GM19351 (cell line): Measurements from ENCODE around the gene CCDC54.
"Not testable (repeated sequence)": the region's sequence is repeated elsewhere in the genome, so short reads cannot be mapped to it uniquely, and the experiment has no call there.

Experiments used
- ATAC-seq: cut with Tn5 transposase; IDR thresholded peaks from one replicate; pipeline ENCODE4 v1.9.1; 2021; ENCODE audit warnings: mild to moderate bottlenecking, moderate library complexity; ENCODE audit not compliant: unreplicated experiment

The CCDC54 gene

DNA sequence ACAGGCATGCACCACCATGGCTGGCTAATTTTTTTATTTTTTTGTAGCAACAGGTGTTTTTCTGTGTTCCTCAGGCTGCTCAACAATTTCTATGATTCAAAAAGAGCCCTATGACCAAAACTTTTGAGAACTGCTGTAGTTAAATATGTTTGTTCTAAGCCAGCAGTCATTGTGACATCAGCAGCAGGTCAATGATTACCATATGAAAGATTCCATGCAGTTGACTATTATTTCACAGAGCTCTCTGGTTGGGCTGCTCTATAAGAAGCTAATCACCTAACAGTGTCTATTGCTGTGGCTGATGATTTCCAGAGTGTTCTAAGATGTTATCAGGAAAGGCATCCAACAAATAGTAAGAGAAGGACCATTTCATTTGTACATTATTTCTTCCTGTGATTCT lies at the start of gene CCDC54:
Gene CCDC54 (plus strand): TSS at position 289 of the 400 bp plus-strand sequence. CDS start 149 bp downstream, outside the sequence.
- no peak for ATAC-seq

DNA sequence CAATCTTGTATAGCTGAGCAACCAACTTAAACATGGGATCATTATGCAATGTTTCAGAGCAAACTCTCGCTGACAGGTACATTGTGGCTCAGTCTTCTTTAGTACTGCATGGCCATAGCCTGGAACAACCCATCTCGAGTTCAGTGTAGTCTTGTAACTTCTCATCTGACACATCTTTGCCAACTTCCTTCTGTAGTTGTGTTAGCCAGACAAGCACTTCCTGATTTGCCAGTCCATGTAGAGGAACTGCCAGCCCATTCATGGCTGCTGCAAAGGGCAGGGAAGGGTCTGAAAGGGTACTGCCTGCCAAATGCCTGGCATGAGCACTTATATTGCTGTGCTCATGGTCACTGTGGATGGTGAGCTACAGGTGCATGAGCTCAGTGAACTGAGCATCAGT lies 49.2 kb upstream of the CCDC54 start:
- no peak for ATAC-seq

DNA sequence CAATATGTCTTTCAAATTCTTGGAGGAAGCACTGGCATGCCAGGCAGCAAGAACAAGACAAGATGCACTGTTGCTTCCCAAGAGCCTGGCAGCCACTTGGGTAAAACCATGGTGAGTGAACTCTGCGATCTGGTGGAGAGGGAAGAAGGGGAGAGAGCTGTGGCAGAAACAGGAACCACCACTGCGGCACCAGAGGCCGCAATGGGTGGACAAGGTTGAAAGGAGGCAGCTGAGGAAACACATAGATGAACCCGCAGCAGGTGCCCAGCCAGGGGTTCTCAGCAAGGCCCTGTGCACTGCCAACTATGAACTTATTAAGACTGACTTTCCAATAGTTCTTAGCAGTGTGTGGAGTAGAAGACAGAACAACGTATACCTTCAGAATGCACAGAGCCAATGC lies 48.2 kb upstream of the CCDC54 start:
- ATAC-seq, result no peak

DNA sequence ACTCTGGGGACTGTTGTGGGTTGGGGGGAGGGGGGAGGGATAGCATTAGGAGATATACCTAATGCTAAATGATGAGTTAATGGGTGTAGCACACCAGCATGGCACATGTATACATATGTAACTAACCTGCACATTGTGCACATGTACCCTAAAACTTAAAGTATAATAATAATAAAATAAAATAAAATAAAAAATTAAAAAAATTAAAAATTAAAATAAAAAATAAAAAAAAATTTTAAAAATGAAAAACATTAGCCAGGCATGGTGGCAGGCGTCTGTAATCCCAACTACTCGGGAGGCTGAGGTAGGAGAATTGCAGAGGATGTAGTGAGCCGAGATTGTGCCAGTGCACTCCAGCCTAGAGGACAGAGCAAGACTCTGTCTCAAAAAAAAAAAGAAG lies 37.5 kb upstream of the CCDC54 start:
- not testable (repeated sequence) for ATAC-seq

DNA sequence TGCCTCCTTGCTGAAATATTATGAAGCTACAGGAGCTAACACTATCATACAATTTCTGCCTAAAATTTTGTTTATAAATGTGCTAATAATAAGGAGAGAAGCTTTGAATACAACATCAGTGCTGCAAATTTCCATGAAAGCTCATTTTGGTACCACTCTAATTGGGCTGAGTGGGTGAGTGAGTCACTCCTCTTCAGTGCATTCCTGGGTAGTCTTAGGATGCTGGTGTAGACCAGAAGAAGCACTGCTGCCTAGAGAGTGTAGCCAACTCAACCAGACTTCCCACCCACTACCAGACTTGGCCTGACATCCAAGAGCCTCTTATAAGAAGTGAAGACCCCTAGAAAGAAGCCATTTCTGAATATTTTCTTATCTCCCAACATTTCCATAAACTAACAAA lies 32.5 kb upstream of the CCDC54 start:
- no peak for ATAC-seq

GRCh38 chr3:107345822-107346405 lies 31.3 kb upstream of the CCDC54 start:
- no peak for ATAC-seq

- ATAC-seq, result no peak
Observed at GRCh38 chr3:107346564-107346963, 30.7 kb upstream of the CCDC54 start.

GRCh38 chr3:107347751-107348150 lies 29.5 kb upstream of the CCDC54 start:
- ATAC-seq, result no peak

DNA sequence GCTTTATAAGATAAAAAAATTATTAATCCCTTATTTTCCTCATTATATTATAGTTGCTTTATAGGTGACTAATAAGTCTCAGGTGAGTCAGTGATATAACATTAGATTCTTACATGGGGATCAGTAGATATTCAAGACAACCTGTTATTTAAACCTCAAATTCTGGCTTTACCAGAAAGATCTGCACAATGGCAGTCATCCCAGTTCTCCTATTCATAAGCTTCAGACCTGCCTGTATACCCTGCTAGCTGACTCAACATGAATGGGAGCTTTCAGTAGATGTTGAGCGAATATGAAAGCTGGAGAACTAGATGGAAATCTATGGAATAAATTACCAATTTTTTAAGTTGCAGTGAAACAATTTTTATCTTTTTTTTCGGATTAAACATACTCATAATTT lies 20.5 kb upstream of the CCDC54 start:
- no peak for ATAC-seq

- no peak for ATAC-seq
Observed at GRCh38 chr3:107361633-107362032, 15.6 kb upstream of the CCDC54 start.

GRCh38 chr3:107365051-107365450 lies 12.2 kb upstream of the CCDC54 start:
- ATAC-seq, result no peak

GRCh38 chr3:107366766-107367165 lies 10.5 kb upstream of the CCDC54 start:
- no peak for ATAC-seq

- ATAC-seq, result no peak
Observed at GRCh38 chr3:107367353-107367752, 9.9 kb upstream of the CCDC54 start.

DNA sequence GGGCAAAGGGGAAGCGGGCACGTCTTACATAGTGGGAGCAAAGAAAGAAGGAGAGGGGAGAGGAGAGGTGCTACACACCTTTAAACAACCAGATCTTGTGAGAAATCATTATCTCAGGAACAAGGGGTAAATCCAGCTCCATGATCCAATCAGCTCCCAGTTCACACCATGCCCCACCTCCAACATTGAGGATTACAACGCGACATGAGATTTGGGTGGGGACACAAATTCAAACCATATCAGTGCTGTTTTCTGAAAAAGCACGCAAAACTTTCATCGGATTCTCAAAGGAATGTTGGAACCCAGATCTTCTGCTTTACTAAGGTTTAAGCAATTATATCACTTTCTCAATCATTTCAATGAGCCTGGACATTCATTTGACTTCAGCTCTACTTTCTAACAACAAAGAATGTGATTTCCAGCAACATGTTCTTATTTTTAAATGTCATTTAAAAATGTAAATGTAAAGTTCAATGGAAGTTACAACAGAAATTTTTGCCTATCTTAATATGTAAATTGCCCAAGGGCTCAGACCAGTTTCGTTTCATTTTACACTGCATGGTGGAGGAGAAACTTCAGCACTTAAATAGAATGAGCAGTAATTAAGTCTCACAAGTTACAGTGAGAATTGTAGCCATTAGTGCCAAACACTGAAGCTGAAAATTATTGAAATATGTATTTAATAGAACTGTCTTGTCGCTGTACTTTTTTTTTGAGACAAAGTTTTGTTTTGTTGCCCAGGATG lies 8.4 kb upstream of the CCDC54 start:
- ATAC-seq, result no peak

DNA sequence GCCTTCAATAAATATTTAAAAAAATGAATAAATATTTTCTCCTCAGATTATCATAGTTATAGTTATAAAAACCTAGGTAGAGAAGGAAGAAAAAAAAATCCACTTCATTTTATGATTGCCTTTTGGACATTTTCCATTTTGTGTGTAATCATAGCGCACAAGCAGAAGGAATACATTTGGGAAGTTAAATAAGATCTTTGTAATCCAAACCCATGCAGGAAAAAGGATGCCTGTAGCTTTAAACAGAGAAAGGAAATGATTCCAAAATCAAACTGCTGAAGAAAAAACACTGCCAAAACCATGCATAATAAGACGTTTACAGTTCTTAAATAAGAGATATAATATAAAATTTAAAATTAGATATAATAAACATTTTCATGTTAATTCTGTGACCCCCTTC lies 7.4 kb upstream of the CCDC54 start:
- ATAC-seq, result no peak

GRCh38 chr3:107370907-107371306 lies 6.3 kb upstream of the CCDC54 start:
- no peak for ATAC-seq

DNA sequence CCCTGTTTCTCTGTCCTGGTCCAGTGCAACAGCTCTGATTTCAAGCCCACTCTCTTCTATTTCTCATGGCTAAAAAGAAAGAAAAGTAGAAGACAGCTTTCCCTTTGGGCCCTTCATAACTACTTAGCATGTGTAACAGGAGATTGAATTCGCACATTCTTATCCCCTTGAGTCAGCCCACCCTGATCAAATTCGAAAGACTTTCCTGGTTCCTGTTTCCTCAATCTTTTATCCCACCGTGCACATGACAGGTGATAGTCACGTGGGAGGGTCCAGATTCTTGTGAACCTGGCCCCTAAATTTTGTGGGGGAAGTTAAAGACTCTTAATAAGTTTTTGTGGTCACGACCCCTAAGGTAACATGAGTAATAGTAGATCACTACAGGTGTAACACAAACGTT lies 4.7 kb upstream of the CCDC54 start:
- ATAC-seq, result no peak

DNA sequence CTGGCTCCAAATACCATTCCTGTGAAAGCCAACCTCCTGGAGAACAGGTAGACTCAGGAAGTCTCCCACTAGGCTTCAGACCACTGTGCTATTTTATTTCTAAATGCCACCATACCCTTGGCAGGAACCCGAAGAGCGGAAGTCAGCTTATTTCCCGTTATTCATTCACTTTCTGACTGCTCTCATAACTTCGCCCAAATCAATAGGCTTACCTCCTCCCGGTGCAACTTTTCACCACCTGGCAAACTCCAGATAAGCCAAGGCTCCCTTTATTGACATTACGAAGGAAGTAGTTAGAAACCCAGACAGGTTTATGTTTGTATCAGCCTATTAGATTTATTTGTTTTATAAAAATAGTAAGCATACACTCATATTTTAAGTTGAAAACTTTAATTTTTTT lies 3.3 kb upstream of the CCDC54 start:
- no peak for ATAC-seq

- ATAC-seq, result no peak
Observed at GRCh38 chr3:107375682-107376081, 1.6 kb upstream of the CCDC54 start.

GRCh38 chr3:107382631-107383030 lies 5.4 kb downstream of the CCDC54 start:
- no peak for ATAC-seq

GRCh38 chr3:107384428-107384827 lies 7.2 kb downstream of the CCDC54 start:
- no peak for ATAC-seq

DNA sequence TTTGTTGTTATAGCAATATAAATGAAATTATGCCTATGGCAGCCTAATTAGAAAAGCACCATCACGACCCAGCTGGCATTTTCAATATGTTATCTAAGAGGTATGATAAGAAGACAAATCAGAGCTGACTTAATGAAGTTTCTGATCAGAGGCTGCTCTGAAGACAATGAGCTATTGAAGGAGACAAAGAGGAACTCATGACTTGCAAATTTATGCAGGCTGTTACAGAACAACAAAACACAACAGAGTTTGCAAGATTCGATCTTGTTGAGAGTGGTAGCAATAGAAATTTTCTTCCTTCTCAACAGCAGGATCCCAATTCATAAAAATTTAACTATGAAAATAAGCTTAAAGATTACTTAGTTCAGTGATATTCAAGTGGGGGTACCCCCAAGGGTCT lies 7.7 kb downstream of the CCDC54 start:
- no peak for ATAC-seq

GRCh38 chr3:107387555-107387954 lies 10.3 kb downstream of the CCDC54 start:
- no peak for ATAC-seq
